ENCODE results near the gene STPG4. TPM values are rescaled to one million over a fixed set of nuclear protein-coding genes. Genes with fewer than 3 reads are reported as not detected.

The STPG4 gene
- total and polyA plus RNA-seq, 4 donors = 0.06 to 1.0 (median 0.20) TPM

- Histone ChIP-seq H3K4me1 (ENCODE audit: control insufficient read depth in 5 of 5, insufficient read depth in 5 of 5, low read length in 5 of 5) (peaks cover 10 to 68% (median 21%) of the 10 kb centered on the region in 5 donors), H3K9me3 (ENCODE audit: control insufficient read depth in 4 of 4, insufficient read depth in 3 of 4, low read length in 3 of 4) (no peaks in the 10 kb centered on the region), H3K9ac (ENCODE audit: insufficient read depth in 1 of 2, low read length in 2 of 2) (no peak overlapping the region), H3K36me3 (ENCODE audit: control insufficient read depth in 4 of 4, insufficient read depth in 4 of 4, low read length in 4 of 4) (peaks cover 0 to 5% (median 2%) of the 10 kb centered on the region in 4 donors), H3K27ac (ENCODE audit: low read depth in 1 of 2, low read length in 1 of 2) (peak overlapping the region; percentile 79 to 94), H3K27me3 (ENCODE audit: control insufficient read depth in 3 of 3, insufficient read depth in 3 of 3, low read length in 2 of 3) (no peaks in the 10 kb centered on the region), H3K4me3 (no peak overlapping the region)
- ATAC-seq (ENCODE audit: insufficient read depth, low FRiP score) = peak; percentile 51
- WGBS, 2 donors = 52 to 56% methylated on average over 28 of the region's 28 CpGs
- no peak for TF ChIP-seq CTCF (IDR thresholded peaks at IDR 0.05; ENCODE audit: control extremely low read depth, extremely low read depth)
- peak; percentile 78 to 91 (median 85) for DNase-seq
Observed at GRCh38 chr2:47072018-47072691, 83.0 kb downstream of the STPG4 start.

GRCh38 chr2:47070920-47071824 lies 83.9 kb downstream of the STPG4 start:
- Histone ChIP-seq H3K36me3 (ENCODE audit: control insufficient read depth in 4 of 4, insufficient read depth in 4 of 4, low read length in 4 of 4) (peaks cover 0 to 6% (median 3%) of the 10 kb centered on the region in 4 donors), H3K9me3 (ENCODE audit: control insufficient read depth in 4 of 4, insufficient read depth in 3 of 4, low read length in 3 of 4) (no peaks in the 10 kb centered on the region)
- TF ChIP-seq CTCF (IDR thresholded peaks at IDR 0.05; ENCODE audit: control extremely low read depth, extremely low read depth) = no peak

GRCh38 chr2:47070155-47070919 lies 84.8 kb downstream of the STPG4 start:
- Histone ChIP-seq H3K4me1 (ENCODE audit: control insufficient read depth in 5 of 5, insufficient read depth in 5 of 5, low read length in 5 of 5) (peaks cover 13 to 63% (median 21%) of the 10 kb centered on the region in 5 donors), H3K9me3 (ENCODE audit: control insufficient read depth in 4 of 4, insufficient read depth in 3 of 4, low read length in 3 of 4) (no peaks in the 10 kb centered on the region), H3K36me3 (ENCODE audit: control insufficient read depth in 4 of 4, insufficient read depth in 4 of 4, low read length in 4 of 4) (peaks cover 0 to 6% (median 3%) of the 10 kb centered on the region in 4 donors), H3K4me3 (no peak overlapping the region), H3K9ac (ENCODE audit: insufficient read depth in 1 of 2, low read length in 2 of 2) (peak overlapping the region in 1 of 2 donors; percentile 7), H3K27me3 (ENCODE audit: control insufficient read depth in 3 of 3, insufficient read depth in 3 of 3, low read length in 2 of 3) (no peaks in the 10 kb centered on the region), H3K27ac (ENCODE audit: low read depth in 1 of 2, low read length in 1 of 2) (peak overlapping the region in 1 of 2 donors; percentile 94)
- no peak for ATAC-seq (ENCODE audit: insufficient read depth, low FRiP score)
- no peak for DNase-seq
- no peak for TF ChIP-seq CTCF (IDR thresholded peaks at IDR 0.05; ENCODE audit: control extremely low read depth, extremely low read depth)
- WGBS, 2 donors = 79 to 83% methylated on average over 12 to 13 of the region's 13 CpGs

More at GRCh38 chr2:47070920-47071824, 83.9 kb downstream of the STPG4 start:
- Histone ChIP-seq H3K27ac (ENCODE audit: low read depth in 1 of 2, low read length in 1 of 2) (peak overlapping the region; percentile 79 to 94), H3K4me1 (ENCODE audit: control insufficient read depth in 5 of 5, insufficient read depth in 5 of 5, low read length in 5 of 5) (peaks cover 10 to 64% (median 20%) of the 10 kb centered on the region in 5 donors), H3K9ac (ENCODE audit: insufficient read depth in 1 of 2, low read length in 2 of 2) (no peak overlapping the region), H3K4me3 (no peak overlapping the region), H3K27me3 (ENCODE audit: control insufficient read depth in 3 of 3, insufficient read depth in 3 of 3, low read length in 2 of 3) (no peaks in the 10 kb centered on the region)
- DNase-seq (peak in 1 of 3 donors; percentile 58), ATAC-seq (ENCODE audit: insufficient read depth, low FRiP score) (peak; percentile 12)
- 49 to 53% methylated on average over 15 of the region's 15 CpGs for WGBS, 2 donors

Data from lung (tissue), 12 donors.